ENCODE results near the gene POLR1G. TPM values are rescaled to one million over a fixed set of nuclear protein-coding genes. Genes with fewer than 3 reads are reported as not detected.

POLR1G gene
- total and polyA plus RNA-seq, 2 experiments from 2014 or later, result 33.0 to 85.9 TPM

Small RNA genes within 50 kb of the gene (microRNA-seq; reads per million reads assigned to microRNA genes)
- gene MIR6088, result not detected

Small RNA genes within 50 kb of the gene (small RNA-seq; reads per million reads assigned to genes)
- gene MIR6088 (ENCODE audit: low replicate concordance), result not detected

Other genes starting within 250 kb of the POLR1G start
- 1.3 and 2.2 TPM in 2 replicates for gene NKPD1, start 245.7 kb upstream of the POLR1G start, total RNA-seq (2014; rRNA removed; shearing (Covaris generic))
- 0.09 and 0.24 TPM in 2 replicates for gene NKPD1, start 245.7 kb upstream of the POLR1G start, polyA plus RNA-seq (2016; fragmentation: Nextera tagmentation; extraction: Ambion mirVana)
- 23.3 and 29.4 TPM in 2 replicates for gene TRAPPC6A, start 228.4 kb upstream of the POLR1G start, total RNA-seq (2014; rRNA removed; shearing (Covaris generic))
- 74.7 and 81.9 TPM in 2 replicates for gene TRAPPC6A, start 228.4 kb upstream of the POLR1G start, polyA plus RNA-seq (2016; fragmentation: Nextera tagmentation; extraction: Ambion mirVana)
- gene BLOC1S3, start 227.9 kb upstream of the POLR1G start, total RNA-seq (2014; rRNA removed; shearing (Covaris generic)), result 15.9 and 16.0 TPM in 2 replicates
- gene BLOC1S3, start 227.9 kb upstream of the POLR1G start, polyA plus RNA-seq (2016; fragmentation: Nextera tagmentation; extraction: Ambion mirVana), result 2.5 and 5.0 TPM in 2 replicates
- 0.35 and 3.2 TPM in 2 replicates for gene EXOC3L2, start 161.2 kb upstream of the POLR1G start, total RNA-seq (2014; rRNA removed; shearing (Covaris generic))
- 2.0 and 2.8 TPM in 2 replicates for gene EXOC3L2, start 161.2 kb upstream of the POLR1G start, polyA plus RNA-seq (2016; fragmentation: Nextera tagmentation; extraction: Ambion mirVana)
- gene MARK4, start 155.4 kb upstream of the POLR1G start, total RNA-seq (2014; rRNA removed; shearing (Covaris generic)), result 38.6 and 40.5 TPM in 2 replicates
- 15.8 and 16.6 TPM in 2 replicates for gene MARK4, start 155.4 kb upstream of the POLR1G start, polyA plus RNA-seq (2016; fragmentation: Nextera tagmentation; extraction: Ambion mirVana)
- gene CKM, start 83.8 kb upstream of the POLR1G start, total RNA-seq (2014; rRNA removed; shearing (Covaris generic)), result not detected in 2 replicates
- gene CKM, start 83.8 kb upstream of the POLR1G start, polyA plus RNA-seq (2016; fragmentation: Nextera tagmentation; extraction: Ambion mirVana), result 0.47 TPM in 1 of 2 replicates, not detected in the other
- 4.2 and 6.4 TPM in 2 replicates for gene KLC3, start 65.9 kb upstream of the POLR1G start, total RNA-seq (2014; rRNA removed; shearing (Covaris generic))
- 2.8 and 3.1 TPM in 2 replicates for gene KLC3, start 65.9 kb upstream of the POLR1G start, polyA plus RNA-seq (2016; fragmentation: Nextera tagmentation; extraction: Ambion mirVana)
- gene ERCC2, start 36.1 kb upstream of the POLR1G start, total RNA-seq (2014; rRNA removed; shearing (Covaris generic)), result 81.1 and 84.7 TPM in 2 replicates
- gene ERCC2, start 36.1 kb upstream of the POLR1G start, polyA plus RNA-seq (2016; fragmentation: Nextera tagmentation; extraction: Ambion mirVana), result 33.3 and 39.4 TPM in 2 replicates
- 9.6 and 11.3 TPM in 2 replicates for gene PPP1R13L, start 1.6 kb upstream of the POLR1G start, total RNA-seq (2014; rRNA removed; shearing (Covaris generic))
- 12.9 and 15.5 TPM in 2 replicates for gene PPP1R13L, start 1.6 kb upstream of the POLR1G start, polyA plus RNA-seq (2016; fragmentation: Nextera tagmentation; extraction: Ambion mirVana)
- gene ERCC1, start 17.3 kb downstream of the POLR1G start, total RNA-seq (2014; rRNA removed; shearing (Covaris generic)), result 39.0 and 45.9 TPM in 2 replicates
- gene ERCC1, start 17.3 kb downstream of the POLR1G start, polyA plus RNA-seq (2016; fragmentation: Nextera tagmentation; extraction: Ambion mirVana), result 52.3 and 56.3 TPM in 2 replicates
- 0.89 and 1.9 TPM in 2 replicates for gene FOSB, start 61.4 kb downstream of the POLR1G start, total RNA-seq (2014; rRNA removed; shearing (Covaris generic))
- 0.55 and 0.77 TPM in 2 replicates for gene FOSB, start 61.4 kb downstream of the POLR1G start, polyA plus RNA-seq (2016; fragmentation: Nextera tagmentation; extraction: Ambion mirVana)
- gene RTN2, start 90.4 kb downstream of the POLR1G start, total RNA-seq (2014; rRNA removed; shearing (Covaris generic)), result 22.8 and 32.1 TPM in 2 replicates
- gene RTN2, start 90.4 kb downstream of the POLR1G start, polyA plus RNA-seq (2016; fragmentation: Nextera tagmentation; extraction: Ambion mirVana), result 7.0 and 8.6 TPM in 2 replicates
- 9.6 and 15.2 TPM in 2 replicates for gene PPM1N, start 91.8 kb downstream of the POLR1G start, total RNA-seq (2014; rRNA removed; shearing (Covaris generic))
- gene PPM1N, start 91.8 kb downstream of the POLR1G start, polyA plus RNA-seq (2016; fragmentation: Nextera tagmentation; extraction: Ambion mirVana), result 25.1 and 30.1 TPM in 2 replicates
- gene VASP, start 100.8 kb downstream of the POLR1G start, total RNA-seq (2014; rRNA removed; shearing (Covaris generic)), result 146 and 147 TPM in 2 replicates
- gene VASP, start 100.8 kb downstream of the POLR1G start, polyA plus RNA-seq (2016; fragmentation: Nextera tagmentation; extraction: Ambion mirVana), result 60.3 and 68.3 TPM in 2 replicates
- 13.5 and 14.5 TPM in 2 replicates for gene OPA3, start 178.2 kb downstream of the POLR1G start, total RNA-seq (2014; rRNA removed; shearing (Covaris generic))
- gene OPA3, start 178.2 kb downstream of the POLR1G start, polyA plus RNA-seq (2016; fragmentation: Nextera tagmentation; extraction: Ambion mirVana), result 9.1 and 11.5 TPM in 2 replicates
- 0.14 and 0.35 TPM in 2 replicates for gene GPR4, start 195.6 kb downstream of the POLR1G start, total RNA-seq (2014; rRNA removed; shearing (Covaris generic))
- gene GPR4, start 195.6 kb downstream of the POLR1G start, polyA plus RNA-seq (2016; fragmentation: Nextera tagmentation; extraction: Ambion mirVana), result 0.06 and 0.59 TPM in 2 replicates
- gene EML2, start 232.8 kb downstream of the POLR1G start, total RNA-seq (2014; rRNA removed; shearing (Covaris generic)), result 28.9 and 33.9 TPM in 2 replicates
- 7.1 and 8.0 TPM in 2 replicates for gene EML2, start 232.8 kb downstream of the POLR1G start, polyA plus RNA-seq (2016; fragmentation: Nextera tagmentation; extraction: Ambion mirVana)